Fibroblast of skin of scalp (primary cell): ENCODE measurements around the gene RAB40C.
"Not testable (repeated sequence)": the region's sequence is repeated elsewhere in the genome, so short reads cannot be mapped to it uniquely, and the experiment has no call there.

ENCODE experiments used
- DNase-seq: peaks from one replicate; pipeline ENCODE4 v3.0.0-alpha.2; 2013

The RAB40C gene

GRCh38 chr16:590815-591200 lies 942 bp downstream of the RAB40C start:
- DNase-seq, result no peak

GRCh38 chr16:591231-591630 lies 1.4 kb downstream of the RAB40C start:
- no peak for DNase-seq

- no peak for DNase-seq
Measured at GRCh38 chr16:591892-592517, 2.1 kb downstream of the RAB40C start.

GRCh38 chr16:592518-593306 lies 2.8 kb downstream of the RAB40C start:
- no peak for DNase-seq

GRCh38 chr16:593406-593805 lies 3.5 kb downstream of the RAB40C start:
- DNase-seq, result no peak

GRCh38 chr16:593807-594206 lies 3.9 kb downstream of the RAB40C start:
- no peak for DNase-seq

GRCh38 chr16:595094-595528 lies 5.2 kb downstream of the RAB40C start:
- DNase-seq, result no peak

GRCh38 chr16:595942-596735 lies 6.3 kb downstream of the RAB40C start:
- DNase-seq, result no peak

- no peak for DNase-seq
Measured at GRCh38 chr16:596736-597060, 6.8 kb downstream of the RAB40C start.

GRCh38 chr16:597655-598054 lies 7.8 kb downstream of the RAB40C start:
- not testable (repeated sequence) for DNase-seq

GRCh38 chr16:598823-599739 lies 9.2 kb downstream of the RAB40C start:
- no peak for DNase-seq

GRCh38 chr16:600781-601180 lies 10.9 kb downstream of the RAB40C start:
- DNase-seq, result no peak

- DNase-seq, result no peak
Measured at GRCh38 chr16:603933-604332, 14.1 kb downstream of the RAB40C start.

- no peak for DNase-seq
Measured at GRCh38 chr16:606656-607307, 16.9 kb downstream of the RAB40C start.

- DNase-seq, result no peak
Measured at GRCh38 chr16:608019-608418, 18.2 kb downstream of the RAB40C start.

GRCh38 chr16:609316-609715 lies 19.4 kb downstream of the RAB40C start:
- no peak for DNase-seq

- no peak for DNase-seq
Measured at GRCh38 chr16:609984-610383, 20.1 kb downstream of the RAB40C start.

- DNase-seq, result no peak
Measured at GRCh38 chr16:610513-611381, 20.9 kb downstream of the RAB40C start.

- DNase-seq, result no peak
Measured at GRCh38 chr16:615122-615521, 25.3 kb downstream of the RAB40C start.

GRCh38 chr16:616733-617586 lies 27.1 kb downstream of the RAB40C start:
- no peak for DNase-seq
